SU-DHL-6 (cell line): ENCODE data around the gene CCR5.

Source experiments
- EZH2phosphoT487 ChIP-seq: fragments of 200-600 bp; sonication (generic), shearing (Covaris generic); conservative IDR thresholded peaks from 2 replicates; pipeline ENCODE4 v1.6.1; 2018; ENCODE audit warnings: mild to moderate bottlenecking, antibody characterized with exemption, low read length, moderate library complexity, mixed read lengths
- TF ChIP-seq, protein P1 (sequence below): fragments of 200-600 bp; sonication (generic); IDR thresholded peaks from one replicate; pipeline ENCODE4 v1.5.1; 2017; ENCODE audit warnings: antibody characterized with exemption, mild to moderate bottlenecking, low read length, moderate library complexity; ENCODE audit not compliant: insufficient read depth, poor library complexity, severe bottlenecking

DNA sequence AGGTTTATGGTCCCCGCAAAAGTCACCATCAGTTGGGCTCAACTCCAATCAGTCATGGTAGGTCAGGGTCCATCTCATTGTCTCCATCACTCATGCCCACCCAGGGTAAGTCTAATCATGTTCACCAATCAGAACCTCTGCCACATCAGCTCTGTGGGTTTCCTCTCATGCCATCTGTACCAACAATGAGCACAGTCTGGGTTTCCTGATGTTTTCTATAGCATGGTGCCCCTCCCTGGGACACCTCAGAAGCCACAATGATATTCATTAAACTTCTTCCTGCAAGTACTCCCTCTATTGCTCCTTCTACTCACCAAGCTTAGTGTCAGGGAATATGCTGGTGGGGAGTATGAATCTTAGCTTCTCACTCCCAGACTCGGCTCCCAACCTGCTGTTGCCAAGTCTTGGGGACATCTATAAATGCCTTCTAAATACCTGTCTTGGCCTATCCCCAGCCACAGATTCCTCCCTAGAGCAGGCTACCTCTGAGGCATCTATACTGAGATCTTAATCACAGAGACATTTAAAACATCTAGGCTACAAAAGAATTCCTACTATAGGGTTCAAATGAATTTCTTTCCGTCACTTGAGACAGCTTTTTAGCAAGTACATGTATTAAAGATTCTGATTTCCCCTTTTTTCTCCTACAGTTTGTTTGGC, 21.8 kb upstream of the CCR5 start:
- TF ChIP-seq, protein P1, sequence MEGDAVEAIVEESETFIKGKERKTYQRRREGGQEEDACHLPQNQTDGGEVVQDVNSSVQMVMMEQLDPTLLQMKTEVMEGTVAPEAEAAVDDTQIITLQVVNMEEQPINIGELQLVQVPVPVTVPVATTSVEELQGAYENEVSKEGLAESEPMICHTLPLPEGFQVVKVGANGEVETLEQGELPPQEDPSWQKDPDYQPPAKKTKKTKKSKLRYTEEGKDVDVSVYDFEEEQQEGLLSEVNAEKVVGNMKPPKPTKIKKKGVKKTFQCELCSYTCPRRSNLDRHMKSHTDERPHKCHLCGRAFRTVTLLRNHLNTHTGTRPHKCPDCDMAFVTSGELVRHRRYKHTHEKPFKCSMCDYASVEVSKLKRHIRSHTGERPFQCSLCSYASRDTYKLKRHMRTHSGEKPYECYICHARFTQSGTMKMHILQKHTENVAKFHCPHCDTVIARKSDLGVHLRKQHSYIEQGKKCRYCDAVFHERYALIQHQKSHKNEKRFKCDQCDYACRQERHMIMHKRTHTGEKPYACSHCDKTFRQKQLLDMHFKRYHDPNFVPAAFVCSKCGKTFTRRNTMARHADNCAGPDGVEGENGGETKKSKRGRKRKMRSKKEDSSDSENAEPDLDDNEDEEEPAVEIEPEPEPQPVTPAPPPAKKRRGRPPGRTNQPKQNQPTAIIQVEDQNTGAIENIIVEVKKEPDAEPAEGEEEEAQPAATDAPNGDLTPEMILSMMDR, result no peak
- TF ChIP-seq EZH2phosphoT487, result no peak
